ENCODE results near the gene TVP23A.

Gene TVP23A

DNA sequence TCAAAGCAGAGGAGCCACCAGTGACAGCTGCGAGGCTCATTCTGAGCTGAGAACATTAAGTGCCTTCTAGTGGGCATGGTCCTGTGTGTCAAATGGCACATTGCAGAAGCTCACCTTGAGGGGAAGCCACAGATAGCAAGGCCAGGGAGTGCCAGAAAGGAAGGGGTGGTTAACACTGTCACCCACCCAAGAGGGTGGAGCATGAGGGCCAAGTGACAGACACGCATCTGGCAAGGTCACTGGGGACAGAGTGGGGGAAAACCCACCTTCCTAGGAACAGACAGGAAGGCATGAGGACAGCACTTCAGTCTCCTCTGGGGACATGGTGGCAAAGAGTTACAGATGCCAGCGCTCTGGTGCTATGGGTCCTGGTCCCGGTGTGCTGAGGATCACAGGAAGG, 52.8 kb downstream of the TVP23A start:
- TF ChIP-seq TCF12 (IDR thresholded peaks at IDR 0.05; ENCODE audit: low read depth) (no peak), RAD21 (IDR thresholded peaks at IDR 0.05; ENCODE audit: low read depth) (no peak), YY1 (IDR thresholded peaks at IDR 0.05; ENCODE audit: low read depth) (no peak), ZBTB7A (IDR thresholded peaks at IDR 0.05; ENCODE audit: low read depth) (no peak), EP300 (IDR thresholded peaks at IDR 0.05; ENCODE audit: borderline replicate concordance) (no peak), EGR1 (IDR thresholded peaks at IDR 0.05) (no peak), TEAD4 (IDR thresholded peaks at IDR 0.05) (no peak), CEBPB (IDR thresholded peaks at IDR 0.05) (no peak), FOXM1 (IDR thresholded peaks at IDR 0.05; ENCODE audit: borderline replicate concordance, low read depth) (no peak), NFIC (IDR thresholded peaks at IDR 0.05) (no peak), TAF1 (IDR thresholded peaks at IDR 0.05; ENCODE audit: low read depth) (no peak), CREB1 (IDR thresholded peaks at IDR 0.05; ENCODE audit: low read depth) (no peak)
- TF ChIP-seq, protein P1, sequence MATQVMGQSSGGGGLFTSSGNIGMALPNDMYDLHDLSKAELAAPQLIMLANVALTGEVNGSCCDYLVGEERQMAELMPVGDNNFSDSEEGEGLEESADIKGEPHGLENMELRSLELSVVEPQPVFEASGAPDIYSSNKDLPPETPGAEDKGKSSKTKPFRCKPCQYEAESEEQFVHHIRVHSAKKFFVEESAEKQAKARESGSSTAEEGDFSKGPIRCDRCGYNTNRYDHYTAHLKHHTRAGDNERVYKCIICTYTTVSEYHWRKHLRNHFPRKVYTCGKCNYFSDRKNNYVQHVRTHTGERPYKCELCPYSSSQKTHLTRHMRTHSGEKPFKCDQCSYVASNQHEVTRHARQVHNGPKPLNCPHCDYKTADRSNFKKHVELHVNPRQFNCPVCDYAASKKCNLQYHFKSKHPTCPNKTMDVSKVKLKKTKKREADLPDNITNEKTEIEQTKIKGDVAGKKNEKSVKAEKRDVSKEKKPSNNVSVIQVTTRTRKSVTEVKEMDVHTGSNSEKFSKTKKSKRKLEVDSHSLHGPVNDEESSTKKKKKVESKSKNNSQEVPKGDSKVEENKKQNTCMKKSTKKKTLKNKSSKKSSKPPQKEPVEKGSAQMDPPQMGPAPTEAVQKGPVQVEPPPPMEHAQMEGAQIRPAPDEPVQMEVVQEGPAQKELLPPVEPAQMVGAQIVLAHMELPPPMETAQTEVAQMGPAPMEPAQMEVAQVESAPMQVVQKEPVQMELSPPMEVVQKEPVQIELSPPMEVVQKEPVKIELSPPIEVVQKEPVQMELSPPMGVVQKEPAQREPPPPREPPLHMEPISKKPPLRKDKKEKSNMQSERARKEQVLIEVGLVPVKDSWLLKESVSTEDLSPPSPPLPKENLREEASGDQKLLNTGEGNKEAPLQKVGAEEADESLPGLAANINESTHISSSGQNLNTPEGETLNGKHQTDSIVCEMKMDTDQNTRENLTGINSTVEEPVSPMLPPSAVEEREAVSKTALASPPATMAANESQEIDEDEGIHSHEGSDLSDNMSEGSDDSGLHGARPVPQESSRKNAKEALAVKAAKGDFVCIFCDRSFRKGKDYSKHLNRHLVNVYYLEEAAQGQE (IDR thresholded peaks at IDR 0.05; ENCODE audit: low read depth), result no peak
- TF ChIP-seq, protein P2, sequence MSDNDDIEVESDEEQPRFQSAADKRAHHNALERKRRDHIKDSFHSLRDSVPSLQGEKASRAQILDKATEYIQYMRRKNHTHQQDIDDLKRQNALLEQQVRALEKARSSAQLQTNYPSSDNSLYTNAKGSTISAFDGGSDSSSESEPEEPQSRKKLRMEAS (IDR thresholded peaks at IDR 0.05), result no peak
- TF ChIP-seq, protein P3, sequence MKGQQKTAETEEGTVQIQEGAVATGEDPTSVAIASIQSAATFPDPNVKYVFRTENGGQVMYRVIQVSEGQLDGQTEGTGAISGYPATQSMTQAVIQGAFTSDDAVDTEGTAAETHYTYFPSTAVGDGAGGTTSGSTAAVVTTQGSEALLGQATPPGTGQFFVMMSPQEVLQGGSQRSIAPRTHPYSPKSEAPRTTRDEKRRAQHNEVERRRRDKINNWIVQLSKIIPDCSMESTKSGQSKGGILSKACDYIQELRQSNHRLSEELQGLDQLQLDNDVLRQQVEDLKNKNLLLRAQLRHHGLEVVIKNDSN (IDR thresholded peaks at IDR 0.05), result no peak

DNA sequence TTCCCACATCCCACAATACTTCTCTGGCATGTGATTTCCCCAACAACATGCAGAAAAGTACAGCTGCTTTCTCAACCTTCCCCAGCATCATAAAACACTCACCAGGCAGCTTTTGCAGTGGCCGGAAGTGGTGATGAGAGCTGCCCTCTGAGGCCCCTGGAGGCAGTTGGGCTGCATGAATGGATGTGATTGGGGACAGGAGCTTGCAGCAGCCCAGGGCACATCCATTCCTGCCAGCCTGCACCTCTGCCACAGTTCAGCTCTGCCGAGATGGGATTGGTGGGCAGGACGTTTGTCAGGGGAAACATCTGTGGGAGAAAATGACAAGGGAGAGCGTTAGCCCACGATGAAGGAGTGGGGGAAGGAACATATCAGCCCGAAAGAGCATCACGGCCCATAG, 55.1 kb downstream of the TVP23A start:
- TF ChIP-seq CREB1 (IDR thresholded peaks at IDR 0.05; ENCODE audit: low read depth) (no peak), TEAD4 (IDR thresholded peaks at IDR 0.05) (no peak), TCF12 (IDR thresholded peaks at IDR 0.05; ENCODE audit: low read depth) (no peak), FOXM1 (IDR thresholded peaks at IDR 0.05; ENCODE audit: borderline replicate concordance, low read depth) (no peak), TAF1 (IDR thresholded peaks at IDR 0.05; ENCODE audit: low read depth) (no peak), EGR1 (IDR thresholded peaks at IDR 0.05) (no peak), CEBPB (IDR thresholded peaks at IDR 0.05) (no peak), ZBTB7A (IDR thresholded peaks at IDR 0.05; ENCODE audit: low read depth) (no peak), YY1 (IDR thresholded peaks at IDR 0.05; ENCODE audit: low read depth) (no peak), RAD21 (IDR thresholded peaks at IDR 0.05; ENCODE audit: low read depth) (no peak), NFIC (IDR thresholded peaks at IDR 0.05) (no peak), EP300 (IDR thresholded peaks at IDR 0.05; ENCODE audit: borderline replicate concordance) (no peak)
- TF ChIP-seq, protein P3 (IDR thresholded peaks at IDR 0.05), result no peak
- TF ChIP-seq, protein P1 (IDR thresholded peaks at IDR 0.05; ENCODE audit: low read depth), result no peak
- TF ChIP-seq, protein P2 (IDR thresholded peaks at IDR 0.05), result no peak

DNA sequence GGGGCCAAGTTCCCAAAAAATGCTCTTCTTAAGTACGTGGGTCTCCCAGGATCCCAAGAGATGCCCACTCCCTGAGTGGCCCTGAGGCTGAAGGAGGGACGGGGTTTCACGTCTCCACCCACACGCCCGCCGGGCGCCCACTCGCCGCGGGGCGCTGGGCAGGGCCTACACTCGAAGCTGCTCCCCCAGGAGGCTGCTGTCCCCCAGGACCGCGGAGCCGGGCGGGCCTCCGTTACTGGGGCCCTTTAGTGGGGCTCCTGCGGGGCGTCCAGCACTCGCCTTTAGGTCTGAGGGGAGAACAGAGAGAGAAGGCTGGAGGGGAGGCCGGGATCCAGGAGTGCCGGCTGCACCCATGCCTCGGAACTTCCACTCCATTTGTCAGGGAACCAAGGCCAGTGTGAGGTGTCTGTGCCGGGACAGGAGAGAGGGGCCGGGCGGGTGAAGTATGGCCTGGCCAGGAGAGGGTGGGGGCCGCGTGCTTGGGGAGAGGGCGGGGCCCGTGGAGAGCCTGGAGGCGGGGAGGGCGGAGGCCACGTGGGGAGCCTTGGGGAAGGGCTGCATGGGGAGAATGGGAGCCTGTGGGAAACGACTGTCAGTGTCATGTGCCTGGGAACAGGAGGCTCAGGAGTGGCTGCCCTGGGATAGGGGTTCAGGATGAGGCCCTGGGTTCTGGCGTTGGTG, 56.1 kb downstream of the TVP23A start:
- TF ChIP-seq ZBTB7A (IDR thresholded peaks at IDR 0.05; ENCODE audit: low read depth), result no peak
- TF ChIP-seq EP300 (IDR thresholded peaks at IDR 0.05; ENCODE audit: borderline replicate concordance), result no peak
- TF ChIP-seq TAF1 (IDR thresholded peaks at IDR 0.05; ENCODE audit: low read depth), result no peak
- no peak for TF ChIP-seq NFIC (IDR thresholded peaks at IDR 0.05)
- no peak for TF ChIP-seq TEAD4 (IDR thresholded peaks at IDR 0.05)
- TF ChIP-seq CREB1 (IDR thresholded peaks at IDR 0.05; ENCODE audit: low read depth), result no peak

DNA sequence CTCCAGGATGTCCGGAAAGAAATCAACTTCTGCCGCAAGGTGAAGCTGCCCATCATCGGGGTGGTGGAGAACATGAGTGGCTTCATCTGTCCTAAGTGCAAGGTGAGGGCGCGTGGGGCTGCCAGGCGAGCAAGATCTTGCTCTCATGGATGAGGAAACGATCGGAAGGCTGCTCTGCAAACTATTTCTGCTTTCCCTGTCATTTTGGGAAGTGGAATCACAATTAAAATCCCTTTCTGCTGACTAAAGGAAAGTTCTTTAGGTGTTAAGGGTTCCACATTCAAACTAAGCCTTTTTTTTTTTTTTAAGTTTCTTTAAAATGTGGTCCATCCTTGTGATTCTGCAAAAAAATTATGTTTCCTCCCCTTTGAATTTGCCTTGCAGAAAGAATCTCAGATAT, 57.2 kb downstream of the TVP23A start:
- no peak for TF ChIP-seq YY1 (IDR thresholded peaks at IDR 0.05; ENCODE audit: low read depth)
- no peak for TF ChIP-seq NFIC (IDR thresholded peaks at IDR 0.05)
- no peak for TF ChIP-seq TCF12 (IDR thresholded peaks at IDR 0.05; ENCODE audit: low read depth)
- no peak for TF ChIP-seq CREB1 (IDR thresholded peaks at IDR 0.05; ENCODE audit: low read depth)
- TF ChIP-seq, protein P2 (IDR thresholded peaks at IDR 0.05), result no peak
- TF ChIP-seq EP300 (IDR thresholded peaks at IDR 0.05; ENCODE audit: borderline replicate concordance), result no peak
- TF ChIP-seq FOXM1 (IDR thresholded peaks at IDR 0.05; ENCODE audit: borderline replicate concordance, low read depth), result no peak
- TF ChIP-seq, protein P1 (IDR thresholded peaks at IDR 0.05; ENCODE audit: low read depth), result no peak
- no peak for TF ChIP-seq CEBPB (IDR thresholded peaks at IDR 0.05)
- no peak for TF ChIP-seq TEAD4 (IDR thresholded peaks at IDR 0.05)
- TF ChIP-seq ZBTB7A (IDR thresholded peaks at IDR 0.05; ENCODE audit: low read depth), result no peak
